Neural cell (in vitro differentiated cells): ENCODE measurements around the gene ENOX1. TPM values are rescaled to one million over a fixed set of nuclear protein-coding genes. Genes with fewer than 3 reads are reported as not detected.

Source experiments
- H2AFZ ChIP-seq: fragments of 200-600, 300-800 bp; sonication (generic), shearing (Covaris generic); 2 replicates; pipeline ENCODE4 v1.6.0; 2014; ENCODE audit warnings: low read depth, mild to moderate bottlenecking, antibody characterized with exemption, low read length, moderate library complexity
- H3F3A ChIP-seq: fragments of 200-600 bp; shearing (Covaris generic); 2 replicates; pipeline ENCODE4 v1.6.1; 2016; ENCODE audit warnings: mild to moderate bottlenecking, moderate library complexity, mixed read lengths, antibody characterized with exemption, low read length; ENCODE audit not compliant: insufficient read depth, poor library complexity, severe bottlenecking
- H3K27ac ChIP-seq: fragments of 200-600, 300-800 bp; sonication (generic), shearing (Covaris generic); 2 replicates; pipeline ENCODE4 v1.5.1; 2014; ENCODE audit warnings: mild to moderate bottlenecking, low read length, moderate library complexity
- H3K27me3 ChIP-seq: fragments of 300-800, 200-600 bp; sonication (generic), shearing (Covaris generic); 2 replicates; pipeline ENCODE4 v1.6.0; 2014; ENCODE audit warnings: mild to moderate bottlenecking, low read depth, low read length, moderate library complexity; ENCODE audit not compliant: insufficient read depth
- H3K36me3 ChIP-seq: fragments of 300-800, 200-600 bp; sonication (generic), shearing (Covaris generic); 2 replicates; pipeline ENCODE4 v1.5.1; 2014; ENCODE audit warnings: mild to moderate bottlenecking, antibody characterized with exemption, low read length, moderate library complexity; ENCODE audit not compliant: insufficient read depth
- H3K4me2 ChIP-seq: fragments of 300-800, 200-600 bp; sonication (generic), shearing (Covaris generic); 2 replicates; pipeline ENCODE4 v1.6.0; 2014; ENCODE audit warnings: mild to moderate bottlenecking, low read length
- H3K4me3 ChIP-seq: fragments of 300-800, 200-600 bp; sonication (generic), shearing (Covaris generic); 2 replicates; pipeline ENCODE4 v1.5.1; 2014; ENCODE audit warnings: mild to moderate bottlenecking, low read length, moderate library complexity
- H3K79me2 ChIP-seq: fragments of 200-600 bp; shearing (Covaris generic); replicated peaks from 2 replicates; pipeline ENCODE4 v1.6.0; 2014; ENCODE audit warnings: mild to moderate bottlenecking, low read length, moderate library complexity; ENCODE audit not compliant: insufficient read depth
- H3K9ac ChIP-seq: fragments of 300-800, 200-600 bp; sonication (generic), shearing (Covaris generic); 2 replicates; pipeline ENCODE4 v1.6.1; 2016; ENCODE audit warnings: mild to moderate bottlenecking, low read length, mixed read lengths
- H3K9me2 ChIP-seq: fragments of 200-600 bp; shearing (Covaris generic); 2 replicates; pipeline ENCODE4 v1.6.1; 2016; ENCODE audit warnings: mild to moderate bottlenecking, low read length, mixed read lengths; ENCODE audit not compliant: insufficient read depth
- H3K9me3 ChIP-seq: fragments of 200-600, 300-800 bp; sonication (generic), shearing (Covaris generic); 2 replicates; pipeline ENCODE4 v1.6.1; 2016; ENCODE audit warnings: mild to moderate bottlenecking, mixed run types, low read length, moderate library complexity, mixed read lengths
- H4K20me1 ChIP-seq: fragments of 200-600 bp; shearing (Covaris generic); 2 replicates; pipeline ENCODE4 v1.6.1; 2016; ENCODE audit warnings: mild to moderate bottlenecking, mixed run types; ENCODE audit not compliant: insufficient read depth
- CTCF ChIP-seq: fragments of 450-650 bp; IDR thresholded peaks from 2 replicates; pipeline ENCODE4 v1.5.1; 2014; ENCODE audit warnings: antibody characterized with exemption, mild to moderate bottlenecking, moderate library complexity; ENCODE audit not compliant: poor library complexity, severe bottlenecking
- EP300 ChIP-seq: fragments of 450-650 bp; conservative IDR thresholded peaks from 2 replicates; pipeline ENCODE4 v1.6.1; 2014; ENCODE audit warnings: antibody characterized with exemption, mild to moderate bottlenecking, moderate library complexity; ENCODE audit not compliant: poor library complexity, severe bottlenecking
- EZH2 ChIP-seq: fragments of 200-600, 300-800 bp; shearing (Covaris generic), sonication (generic); IDR thresholded peaks from 2 replicates; pipeline ENCODE4 v1.6.1; 2014; ENCODE audit warnings: antibody characterized with exemption, low read length, borderline replicate concordance, mild to moderate bottlenecking; ENCODE audit not compliant: insufficient read depth, poor library complexity, severe bottlenecking
- MXI1 ChIP-seq: fragments of 450-650 bp; conservative IDR thresholded peaks from 2 replicates; pipeline ENCODE4 v1.6.1; 2014; ENCODE audit warnings: antibody characterized with exemption, mild to moderate bottlenecking; ENCODE audit not compliant: poor library complexity, severe bottlenecking
- POLR2AphosphoS5 ChIP-seq: IDR thresholded peaks from 2 replicates; pipeline ENCODE4 v1.6.1; 2012
- RAD21 ChIP-seq: fragments of 450-650 bp; conservative IDR thresholded peaks from 2 replicates; pipeline ENCODE4 v1.6.1; 2014; ENCODE audit warnings: antibody characterized with exemption, mild to moderate bottlenecking, moderate library complexity
- REST ChIP-seq: IDR thresholded peaks from 2 replicates; pipeline ENCODE4 v1.6.1; 2012; ENCODE audit warnings: borderline replicate concordance
- SMC3 ChIP-seq: fragments of 450-650 bp; conservative IDR thresholded peaks from 2 replicates; pipeline ENCODE4 v1.6.1; 2014; ENCODE audit warnings: antibody characterized with exemption, mild to moderate bottlenecking, moderate library complexity; ENCODE audit not compliant: poor library complexity
- TAF1 ChIP-seq: IDR thresholded peaks from 2 replicates; pipeline ENCODE4 v1.6.1; 2012; ENCODE audit warnings: low read depth
- polyA plus RNA-seq: library from polyadenylated mRNA; depleted of rRNA; stranded (reverse); fragments of >200 nt; gene quantifications from 2 replicates; pipeline ENCODE4 v1.2.3, GENCODE V29; 2014

The ENOX1 gene
- polyA plus RNA-seq, 1 donor from 2014 or later = 42.6 TPM

DNA sequence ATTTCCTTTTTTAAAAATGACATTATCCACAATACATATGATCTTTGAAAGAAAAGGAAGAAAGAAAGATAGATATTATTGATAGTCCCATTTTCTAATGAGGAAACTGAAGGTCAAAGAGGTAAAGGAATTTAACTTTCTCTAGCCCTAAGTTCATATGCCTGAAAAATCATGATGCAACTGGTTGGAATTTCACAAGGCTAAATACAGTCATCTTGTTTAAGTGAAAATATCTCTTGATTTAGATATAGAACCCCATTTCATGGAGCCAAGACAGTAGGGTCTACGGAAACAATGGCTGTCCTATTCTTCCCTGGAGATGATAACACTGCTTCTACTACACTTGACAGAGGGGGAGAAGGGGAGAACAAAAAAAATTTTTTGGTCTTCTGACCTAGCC is 397.2 kb downstream of the ENOX1 start:
- H3F3A ChIP-seq = no peaks in the 10 kb centered on the region
- no peaks in the 10 kb centered on the region for H3K9me3 ChIP-seq
- H4K20me1 ChIP-seq = no peaks in the 10 kb centered on the region
- H3K9me2 ChIP-seq = no peaks in the 10 kb centered on the region
- H2AFZ ChIP-seq = no peak overlapping the region
- no peaks in the 10 kb centered on the region for H3K36me3 ChIP-seq
- no peak overlapping the region for H3K4me3 ChIP-seq
- H3K79me2 ChIP-seq = no peaks in the 10 kb centered on the region
- no peak overlapping the region for H3K27ac ChIP-seq
- H3K27me3 ChIP-seq = no peaks in the 10 kb centered on the region
- H3K9ac ChIP-seq = no peak overlapping the region
- no peak overlapping the region for H3K4me2 ChIP-seq
- TF ChIP-seq EP300 (no peak), RAD21 (no peak)

DNA sequence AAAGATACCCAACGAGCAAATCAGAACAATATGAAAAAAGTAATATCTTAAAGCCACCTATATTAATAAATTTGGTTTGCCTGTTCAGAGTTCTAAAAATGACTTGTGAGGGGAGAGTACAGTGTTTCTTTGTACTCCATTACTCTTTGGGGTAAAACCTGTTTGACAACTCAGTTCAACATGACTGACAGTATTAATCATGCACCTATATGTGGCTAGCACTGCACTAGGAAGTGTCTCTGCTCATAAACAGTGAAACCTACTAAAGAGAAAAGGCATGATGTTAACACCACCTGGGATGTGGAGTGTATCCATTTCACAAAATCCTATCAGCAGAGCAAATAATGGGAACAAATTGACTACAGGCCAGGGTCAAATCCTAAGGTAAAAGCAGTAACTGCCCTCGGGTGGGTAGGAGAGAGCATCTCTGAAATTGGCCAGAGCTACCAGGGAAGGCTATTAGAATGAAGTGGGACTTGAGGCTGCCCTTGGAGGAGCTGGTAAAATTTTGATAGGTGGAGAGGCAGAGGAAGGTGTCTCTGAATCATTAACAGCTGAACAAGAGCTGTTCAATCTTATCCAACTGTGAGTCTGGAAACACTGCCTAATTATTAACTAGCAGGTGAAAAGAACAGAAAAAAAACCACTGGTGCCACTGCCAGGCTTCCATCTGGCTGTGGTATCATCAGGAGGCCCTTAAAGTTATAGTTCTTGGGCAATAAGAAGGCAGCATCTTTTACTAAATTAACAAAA is 398.3 kb downstream of the ENOX1 start:
- H3K9me2 ChIP-seq = no peaks in the 10 kb centered on the region
- H3K9ac ChIP-seq = no peak overlapping the region
- TF ChIP-seq EP300 = no peak
- no peak for TF ChIP-seq RAD21
- no peak for TF ChIP-seq TAF1
- TF ChIP-seq REST = no peak
- no peaks in the 10 kb centered on the region for H4K20me1 ChIP-seq
- no peak overlapping the region for H2AFZ ChIP-seq
- no peaks in the 10 kb centered on the region for H3K27me3 ChIP-seq
- H3K9me3 ChIP-seq = no peaks in the 10 kb centered on the region
- peak overlapping the region; percentile 14 for H3K27ac ChIP-seq
- no peaks in the 10 kb centered on the region for H3K79me2 ChIP-seq
- H3K36me3 ChIP-seq = no peaks in the 10 kb centered on the region
- H3K4me2 ChIP-seq = no peak overlapping the region
- H3K4me3 ChIP-seq = peak overlapping the region; percentile 27
- H3F3A ChIP-seq = no peaks in the 10 kb centered on the region

- no peak overlapping the region for H2AFZ ChIP-seq
- H3K9me2 ChIP-seq = no peaks in the 10 kb centered on the region
- H3K27me3 ChIP-seq = no peaks in the 10 kb centered on the region
- H3K27ac ChIP-seq = peak overlapping the region; percentile 14
- peak overlapping the region; percentile 27 for H3K4me3 ChIP-seq
- H3F3A ChIP-seq = no peaks in the 10 kb centered on the region
- H3K36me3 ChIP-seq = no peaks in the 10 kb centered on the region
- H3K4me2 ChIP-seq = no peak overlapping the region
- TF ChIP-seq CTCF (no peak), MXI1 (no peak), SMC3 (no peak), REST (peak; percentile 21), RAD21 (peak; percentile 16), TAF1 (no peak), EZH2 (no peak), EP300 (peak; percentile 85), POLR2AphosphoS5 (peak; percentile 61)
- no peaks in the 10 kb centered on the region for H3K9me3 ChIP-seq
- H3K79me2 ChIP-seq = no peaks in the 10 kb centered on the region
- no peaks in the 10 kb centered on the region for H4K20me1 ChIP-seq
- H3K9ac ChIP-seq = no peak overlapping the region
Observed at GRCh38 chr13:43387880-43388279, 398.9 kb downstream of the ENOX1 start.
